PC-3 (cell line): ENCODE data around the gene HSPA12B. TPM values are rescaled to one million over a fixed set of nuclear protein-coding genes. Genes with fewer than 3 reads are reported as not detected.

Experiments
- ATAC-seq: fragments of 200-7000 bp; cut with Tn5 transposase; 2 replicates; pipeline ENCODE4 v1.9.1; 2020; ENCODE audit warnings: mild to moderate bottlenecking, moderate library complexity
- BruUV-seq: library from RNA; stranded (reverse); fragments of 400-500 nt; replicated peaks from 2 replicates; lab custom pipeline; 2021; lab: Mats Ljungman, UMichigan
- CTCF ChIA-PET: fragments of 300-600 bp; sonication (Branson Sonifier 250); formaldehyde crosslinking; loops from one replicate; lab custom pipeline; 2022; ENCODE audit warnings: antibody characterized with exemption; lab: Charles Lee
- POLR2A ChIA-PET: fragments of 300-600 bp; sonication (Branson Sonifier 250); formaldehyde crosslinking; loops from one replicate; lab custom pipeline; 2022; ENCODE audit warnings: antibody characterized with exemption; ENCODE audit not compliant: unreplicated experiment; lab: Charles Lee
- DNase-seq: peaks from one replicate; pipeline ENCODE4 v3.0.0-alpha.2; 2015
- H2AFZ ChIP-seq: fragments of 300-600 bp; sonication (generic); 2 replicates; pipeline ENCODE4 v1.6.0; 2016; ENCODE audit warnings: antibody characterized with exemption, low read length
- H3F3A ChIP-seq: fragments of 300-600 bp; sonication (generic); one replicate; pipeline ENCODE4 v1.6.0; 2017; ENCODE audit warnings: antibody characterized with exemption, low read length, control low read depth, mild to moderate bottlenecking; ENCODE audit not compliant: unreplicated experiment
- H3K27ac ChIP-seq: fragments of 300-600 bp; sonication (generic); 2 replicates; pipeline ENCODE4 v1.5.1; 2016; ENCODE audit warnings: mild to moderate bottlenecking, low read length
- H3K27me3 ChIP-seq: fragments of 300-600 bp; sonication (generic); 2 replicates; pipeline ENCODE4 v1.6.1; 2016; ENCODE audit warnings: low read length, mixed read lengths
- H3K36me3 ChIP-seq: fragments of 300-600 bp; sonication (generic); 2 replicates; pipeline ENCODE4 v1.6.1; 2016; ENCODE audit warnings: low read depth, mixed run types, low read length, mixed read lengths
- H3K4me1 ChIP-seq: fragments of 300-600 bp; sonication (generic); 2 replicates; pipeline ENCODE4 v1.5.1; 2016; ENCODE audit warnings: low read length; ENCODE audit not compliant: insufficient read depth
- H3K4me2 ChIP-seq: fragments of 300-600 bp; sonication (generic); 2 replicates; pipeline ENCODE4 v1.6.0; 2016; ENCODE audit warnings: low read length
- H3K4me3 ChIP-seq: fragments of 300-600 bp; sonication (generic); 2 replicates; pipeline ENCODE4 v1.5.1; 2016; ENCODE audit warnings: mild to moderate bottlenecking, low read length, mixed read lengths
- H3K79me2 ChIP-seq: fragments of 300-600 bp; sonication (generic); 2 replicates; pipeline ENCODE4 v1.6.1; 2017; ENCODE audit warnings: low read length, mixed read lengths
- H3K9ac ChIP-seq: fragments of 300-600 bp; sonication (generic); 2 replicates; pipeline ENCODE4 v1.6.0; 2016; ENCODE audit warnings: mild to moderate bottlenecking, low read length
- H3K9me2 ChIP-seq: fragments of 300-600 bp; sonication (generic); replicated peaks from 2 replicates; pipeline ENCODE4 v1.6.1; 2016; ENCODE audit warnings: mixed run types, low read length, mixed read lengths
- H3K9me3 ChIP-seq: fragments of 300-600 bp; sonication (generic); 2 replicates; pipeline ENCODE4 v1.6.1; 2016; ENCODE audit warnings: low read length, mixed read lengths
- H4K20me1 ChIP-seq: fragments of 300-600 bp; sonication (generic); 2 replicates; pipeline ENCODE4 v1.6.1; 2016; ENCODE audit warnings: low read length, mixed read lengths
- CTCF ChIP-seq: fragments of 300-600 bp; sonication (generic); conservative IDR thresholded peaks from 2 replicates; pipeline ENCODE4 v1.5.1; 2017; ENCODE audit warnings: antibody characterized with exemption, low read depth, mild to moderate bottlenecking, low read length
- EZH2 ChIP-seq: fragments of 300-600 bp; sonication (generic); IDR thresholded peaks from one replicate; pipeline ENCODE4 v1.6.1; 2017; ENCODE audit warnings: antibody characterized with exemption, mild to moderate bottlenecking, low read length; ENCODE audit not compliant: unreplicated experiment
- EZH2phosphoT487 ChIP-seq: fragments of 300-600 bp; sonication (generic); IDR thresholded peaks from 2 replicates; pipeline ENCODE4 v1.6.1; 2018; ENCODE audit warnings: mild to moderate bottlenecking, antibody characterized with exemption, low read length, borderline replicate concordance
- intact Hi-C: fragments of 100-400 bp; cut with micrococcal nuclease; formaldehyde crosslinking; loops from 2 replicates; pipeline ENCODE4 v1.9.0; 2023
- total RNA-seq: library from RNA; depleted of rRNA; stranded (reverse); fragments of >200 nt; gene quantifications from 2 replicates; pipeline ENCODE4 v1.2.3, GENCODE V29; 2014

Gene HSPA12B
- total RNA-seq, 1 experiment from 2014 or later = not detected

GRCh38 chr20:3721912-3722311 is 10.6 kb upstream of the HSPA12B start:
- Histone ChIP-seq H3F3A (no peaks in the 10 kb centered on the region), H3K27ac (no peak overlapping the region), H3K36me3 (no peaks in the 10 kb centered on the region), H4K20me1 (no peaks in the 10 kb centered on the region), H3K4me3 (no peak overlapping the region), H3K4me1 (no peaks in the 10 kb centered on the region), H3K9me2 (no peaks in the 10 kb centered on the region), H3K4me2 (no peak overlapping the region), H3K27me3 (peaks cover 8% of the 10 kb centered on the region; the same call in 1 of the 2 replicates), H3K9me3 (no peaks in the 10 kb centered on the region), H2AFZ (no peak overlapping the region), H3K79me2 (no peaks in the 10 kb centered on the region), H3K9ac (no peak overlapping the region)
- intact Hi-C loops = loop anchor here (5.0 kb wide), 1 partner anchor 45 kb away; the partner anchor contains the start of gene ADISSP
- ChIA-PET CTCF (no interaction called here), POLR2A (no interaction called here)
- no peak for DNase-seq
- TF ChIP-seq EZH2 (no peak), CTCF (no peak), EZH2phosphoT487 (no peak)
- ATAC-seq = no peak
- BruUV-seq = no TSS peak

DNA sequence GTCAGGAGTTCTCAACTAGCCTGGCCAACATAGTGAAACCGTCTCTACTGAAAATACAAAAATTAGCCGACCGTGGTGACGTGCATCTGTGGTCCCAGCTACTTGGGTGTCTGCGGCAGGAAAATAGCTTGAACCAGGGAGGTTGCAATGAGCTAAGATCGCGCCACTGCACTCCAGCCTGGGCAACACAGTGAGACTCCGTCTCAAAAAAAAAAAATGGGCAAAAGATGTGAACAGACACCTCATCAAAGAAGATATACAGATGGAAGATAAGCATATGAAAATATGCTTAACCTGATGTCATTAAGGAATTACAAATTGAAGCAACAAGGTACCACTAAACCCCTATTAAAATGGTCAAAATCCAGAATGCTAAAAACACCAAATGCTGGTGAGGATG is 9.2 kb upstream of the HSPA12B start:
- POLR2A ChIA-PET = interaction anchor here (0.6 kb wide), 1 partner anchor 113 kb away, joined by 3 read pairs; no protein-coding TSS in a partner anchor
- H3K9me2 ChIP-seq = no peaks in the 10 kb centered on the region
- H4K20me1 ChIP-seq = no peaks in the 10 kb centered on the region
- no peak overlapping the region for H2AFZ ChIP-seq
- no peaks in the 10 kb centered on the region for H3K79me2 ChIP-seq
- peaks cover 12% of the 10 kb centered on the region; the same call in 1 of the 2 replicates for H3K4me1 ChIP-seq
- ATAC-seq (no peak), DNase-seq (no peak)
- no peak overlapping the region for H3K4me3 ChIP-seq
- no peaks in the 10 kb centered on the region for H3F3A ChIP-seq
- H3K9me3 ChIP-seq = no peaks in the 10 kb centered on the region
- H3K9ac ChIP-seq = no peak overlapping the region
- TF ChIP-seq CTCF (no peak), EZH2phosphoT487 (no peak)
- intact Hi-C loops = loop anchor here (5.0 kb wide), 1 partner anchor 44 kb away; the partner anchor contains the start of gene ADISSP
- H3K4me2 ChIP-seq = no peak overlapping the region
- CTCF ChIA-PET = no interaction called here
- H3K27ac ChIP-seq = no peak overlapping the region
- H3K36me3 ChIP-seq = no peaks in the 10 kb centered on the region
- peaks cover 8% of the 10 kb centered on the region; the same call in 1 of the 2 replicates for H3K27me3 ChIP-seq
- BruUV-seq = no TSS peak

- intact Hi-C loops = loop anchor here (5.0 kb wide), 1 partner anchor 43 kb away; the partner anchor contains the start of gene ADISSP
- Histone ChIP-seq H3K36me3 (no peaks in the 10 kb centered on the region), H3K27ac (no peak overlapping the region), H3K4me1 (peaks cover 20% of the 10 kb centered on the region), H3K4me3 (no peak overlapping the region), H2AFZ (no peak overlapping the region), H3K79me2 (no peaks in the 10 kb centered on the region), H3F3A (no peaks in the 10 kb centered on the region), H3K9ac (no peak overlapping the region), H3K27me3 (peaks cover 8% of the 10 kb centered on the region; the same call in 1 of the 2 replicates), H3K4me2 (no peak overlapping the region), H3K9me2 (no peaks in the 10 kb centered on the region), H3K9me3 (no peaks in the 10 kb centered on the region), H4K20me1 (no peaks in the 10 kb centered on the region)
- CTCF ChIA-PET = no interaction called here
- BruUV-seq = no TSS peak
- ATAC-seq (no peak), DNase-seq (no peak)
- POLR2A ChIA-PET = no interaction called here
- TF ChIP-seq EZH2 (no peak), EZH2phosphoT487 (no peak), CTCF (no peak)
These were observed 8.1 kb upstream of the HSPA12B start for GRCh38 chr20:3724356-3724755.
